ENCODE results near the gene STIM2.

GRCh38 chr4:26861434-26862186, 969 bp downstream of the STIM2 start:
- TF ChIP-seq, protein P1, sequence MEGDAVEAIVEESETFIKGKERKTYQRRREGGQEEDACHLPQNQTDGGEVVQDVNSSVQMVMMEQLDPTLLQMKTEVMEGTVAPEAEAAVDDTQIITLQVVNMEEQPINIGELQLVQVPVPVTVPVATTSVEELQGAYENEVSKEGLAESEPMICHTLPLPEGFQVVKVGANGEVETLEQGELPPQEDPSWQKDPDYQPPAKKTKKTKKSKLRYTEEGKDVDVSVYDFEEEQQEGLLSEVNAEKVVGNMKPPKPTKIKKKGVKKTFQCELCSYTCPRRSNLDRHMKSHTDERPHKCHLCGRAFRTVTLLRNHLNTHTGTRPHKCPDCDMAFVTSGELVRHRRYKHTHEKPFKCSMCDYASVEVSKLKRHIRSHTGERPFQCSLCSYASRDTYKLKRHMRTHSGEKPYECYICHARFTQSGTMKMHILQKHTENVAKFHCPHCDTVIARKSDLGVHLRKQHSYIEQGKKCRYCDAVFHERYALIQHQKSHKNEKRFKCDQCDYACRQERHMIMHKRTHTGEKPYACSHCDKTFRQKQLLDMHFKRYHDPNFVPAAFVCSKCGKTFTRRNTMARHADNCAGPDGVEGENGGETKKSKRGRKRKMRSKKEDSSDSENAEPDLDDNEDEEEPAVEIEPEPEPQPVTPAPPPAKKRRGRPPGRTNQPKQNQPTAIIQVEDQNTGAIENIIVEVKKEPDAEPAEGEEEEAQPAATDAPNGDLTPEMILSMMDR (IDR thresholded peaks at IDR 0.05): no peak
- no peak for TF ChIP-seq EZH2 (IDR thresholded peaks at IDR 0.05; ENCODE audit: borderline replicate concordance, insufficient read depth, low read depth, low read length, poor library complexity, severe bottlenecking)

Data from B cell (primary cell).